ENCODE measurements around the gene DCAF17.
"Not testable (repeated sequence)": the region's sequence is repeated elsewhere in the genome, so short reads cannot be mapped to it uniquely, and the experiment has no call there.

DCAF17 gene

GRCh38 chr2:171514908-171515582 lies 81.0 kb downstream of the DCAF17 start:
- DNase-seq, result no peak

- no peak for DNase-seq
These were observed 81.8 kb downstream of the DCAF17 start for GRCh38 chr2:171515672-171516298.

GRCh38 chr2:171516793-171517192 lies 82.8 kb downstream of the DCAF17 start:
- DNase-seq, result no peak

GRCh38 chr2:171520471-171520870 lies 86.4 kb downstream of the DCAF17 start:
- no peak for DNase-seq

- no peak for DNase-seq
These were observed 87.5 kb downstream of the DCAF17 start for GRCh38 chr2:171521361-171522051.

- peak; percentile 91 for DNase-seq
These were observed 88.2 kb downstream of the DCAF17 start, which contains the start of gene CYBRD1 for GRCh38 chr2:171522052-171522787. CYBRD1 (plus strand) TSS chr2:171522474; CDS start chr2:171522546, 72 bp downstream.

GRCh38 chr2:171522788-171523087 lies 88.7 kb downstream of the DCAF17 start:
- no peak for DNase-seq

GRCh38 chr2:171523088-171524017 lies 89.3 kb downstream of the DCAF17 start:
- DNase-seq, result peak; percentile 85

- DNase-seq, result no peak
These were observed 90.0 kb downstream of the DCAF17 start for GRCh38 chr2:171524018-171524401.

- no peak for DNase-seq
These were observed 95.9 kb downstream of the DCAF17 start for GRCh38 chr2:171529914-171530313.

GRCh38 chr2:171530378-171530777 lies 96.4 kb downstream of the DCAF17 start:
- DNase-seq, result no peak

GRCh38 chr2:171530859-171531258 lies 96.8 kb downstream of the DCAF17 start:
- not testable (repeated sequence) for DNase-seq

GRCh38 chr2:171531291-171531690 lies 97.3 kb downstream of the DCAF17 start:
- DNase-seq, result no peak

GRCh38 chr2:171531836-171532450 lies 97.9 kb downstream of the DCAF17 start:
- DNase-seq, result no peak

GRCh38 chr2:171533331-171533730 lies 99.3 kb downstream of the DCAF17 start:
- no peak for DNase-seq

Data from right forelimb (tissue), 1 donor.